HepG2 (cell line): Measurements from ENCODE around the gene ZNF121. TPM values are rescaled to one million over a fixed set of nuclear protein-coding genes. Genes with fewer than 3 reads are reported as not detected.

Source experiments
- ARNT ChIP-seq: fragments of 450-650 bp; IDR thresholded peaks from 2 replicates; pipeline ENCODE4 v1.6.1; 2017
- BCLAF1 ChIP-seq: fragments of 450-650 bp; IDR thresholded peaks from 2 replicates; pipeline ENCODE4 v1.6.1; 2017; ENCODE audit warnings: mild to moderate bottlenecking
- CEBPG ChIP-seq: IDR thresholded peaks from 2 replicates; pipeline ENCODE4 v1.6.1; 2016
- DR1 ChIP-seq: sonication (generic); formaldehyde crosslinking; IDR thresholded peaks from 2 replicates; pipeline ENCODE4 v1.8.0; 2021; ENCODE audit warnings: mild to moderate bottlenecking, missing genetic modification reagents, inconsistent platforms
- GATAD1 ChIP-seq: IDR thresholded peaks from 2 replicates; pipeline ENCODE4 v1.6.1; 2016; ENCODE audit warnings: missing genetic modification reagents, missing compliant biosample characterization
- HOXA9 ChIP-seq: sonication (generic); formaldehyde crosslinking; IDR thresholded peaks from 2 replicates; pipeline ENCODE4 v1.8.1; 2022; ENCODE audit warnings: missing genetic modification reagents, mild to moderate bottlenecking, moderate library complexity, borderline replicate concordance
- JDP2 ChIP-seq: sonication (generic); formaldehyde crosslinking; IDR thresholded peaks from 2 replicates; pipeline ENCODE4 v1.8.1; 2022; ENCODE audit warnings: missing genetic modification reagents, borderline replicate concordance
- MIER2 ChIP-seq: IDR thresholded peaks from 2 replicates; pipeline ENCODE4 v1.6.1; 2016; ENCODE audit warnings: missing biosample characterization, missing genetic modification reagents
- MIXL1 ChIP-seq: IDR thresholded peaks from 2 replicates; pipeline ENCODE4 v1.6.1; 2016
- MXD1 ChIP-seq: sonication (generic); formaldehyde crosslinking; IDR thresholded peaks from 2 replicates; pipeline ENCODE4 v1.4.0; 2020; ENCODE audit warnings: mild to moderate bottlenecking, missing genetic modification reagents
- RAD51 ChIP-seq: fragments of 450-650 bp; IDR thresholded peaks from 2 replicates; pipeline ENCODE4 v1.6.1; 2016; ENCODE audit warnings: borderline replicate concordance
- YY1 ChIP-seq: IDR thresholded peaks from 2 replicates; pipeline ENCODE4 v1.6.1; 2011; ENCODE audit warnings: low read length, low read depth, moderate library complexity, mild to moderate bottlenecking; ENCODE audit not compliant: insufficient read depth, insufficient replicate concordance
- ZBTB44 ChIP-seq: sonication (generic); formaldehyde crosslinking; IDR thresholded peaks from 2 replicates; pipeline ENCODE4 v1.4.0; 2020; ENCODE audit warnings: missing genetic modification reagents
- ZFYVE20 ChIP-seq: sonication (generic); formaldehyde crosslinking; IDR thresholded peaks from 2 replicates; pipeline ENCODE4 v1.8.0; 2023; ENCODE audit warnings: low read depth, mild to moderate bottlenecking, moderate library complexity, missing genetic modification reagents, borderline replicate concordance
- ZNF740 ChIP-seq: sonication (generic); formaldehyde crosslinking; IDR thresholded peaks from 2 replicates; pipeline ENCODE4 v1.4.0; 2020; ENCODE audit warnings: missing genetic modification reagents
- ZNF780A ChIP-seq: sonication (generic); formaldehyde crosslinking; IDR thresholded peaks from 2 replicates; pipeline ENCODE4 v1.8.0; 2022; ENCODE audit warnings: mild to moderate bottlenecking, missing genetic modification reagents, moderate library complexity
- ZSCAN12 ChIP-seq: sonication (generic); formaldehyde crosslinking; IDR thresholded peaks from 2 replicates; pipeline ENCODE4 v1.9.0; 2021; ENCODE audit warnings: mild to moderate bottlenecking, missing genetic modification reagents
- ZSCAN9 ChIP-seq: IDR thresholded peaks from 2 replicates; pipeline ENCODE4 v1.6.1; 2016; ENCODE audit warnings: borderline replicate concordance
- polyA plus RNA-seq, 8 experiments: library from polyadenylated mRNA; depleted of rRNA in 3 of 8; stranded (reverse) in 7 of 8; unstranded in 1 of 8; fragments of >200 nt; fragmentation: Illumina TruSeq in 4 of 8; extraction: Trizol in 4 of 8; gene quantifications; 2 replicates each; pipeline versions ENCODE4 v1.2.1 to v1.2.3, GENCODE V29; 2011 to 2016; ENCODE audit warnings: low read depth in 4 of 8, missing spikeins in 1 of 8, mixed read lengths in 1 of 8; ENCODE audit not compliant: insufficient read depth in 1 of 8
- total RNA-seq, 5 experiments: library from RNA; depleted of rRNA; stranded (reverse); fragments of >200 nt; fragmentation: Illumina TruSeq; extraction: Trizol; gene quantifications; 2 replicates each; pipeline ENCODE4 v1.2.3, GENCODE V29; 2016; ENCODE audit warnings: low read depth in 1 of 5
- TF ChIP-seq, protein P1 (sequence below): sonication (generic); formaldehyde crosslinking; IDR thresholded peaks from 2 replicates; pipeline ENCODE4 v1.5.0; 2020; ENCODE audit warnings: mild to moderate bottlenecking, missing genetic modification reagents
- TF ChIP-seq, protein P2 (sequence below): sonication (generic); formaldehyde crosslinking; IDR thresholded peaks from 2 replicates; pipeline ENCODE4 v1.8.1; 2023; ENCODE audit warnings: mild to moderate bottlenecking, inconsistent platforms, moderate library complexity, missing genetic modification reagents, borderline replicate concordance

ZNF121 gene
- total and polyA plus RNA-seq, 2 of the 13 experiments (the other 11 are each of a cell fraction or from before 2014, with no cell fraction given): 7.8 to 56.3 TPM

GRCh38 chr19:9538183-9539058, 45.9 kb downstream of the ZNF121 start, which contains the start of gene ZNF426 (continued):
- TF ChIP-seq ZBTB44 (0 out of 2 replicates have a peak, but pooled peaks have one; percentile 66), DR1 (peak; percentile 71), BCLAF1 (no peak), ZSCAN9 (CRISPR knock-in tag) (no peak; the same call in 1 of the 2 replicates), CEBPG (CRISPR knock-in tag) (no peak), JDP2 (CRISPR knock-in tag) (no peak; the same call in 1 of the 2 replicates), RAD51 (no peak), HOXA9 (CRISPR knock-in tag) (0 out of 2 replicates have a peak, but pooled peaks have one; percentile 33), ZSCAN12 (CRISPR knock-in tag) (no peak), ZNF740 (CRISPR knock-in tag) (peak; percentile 33; the same call in 1 of the 2 replicates), ZFYVE20 (CRISPR knock-in tag) (no peak), YY1 (peak; percentile 60), MIER2 (CRISPR knock-in tag) (no peak), ZNF780A (CRISPR knock-in tag) (0 out of 2 replicates have a peak, but pooled peaks have one; percentile 57), MIXL1 (CRISPR knock-in tag) (0 out of 2 replicates have a peak, but pooled peaks have one; percentile 30), GATAD1 (CRISPR knock-in tag) (peak; percentile 97), ARNT (no peak), MXD1 (CRISPR knock-in tag) (peak; percentile 54; the same call in 1 of the 2 replicates)
- TF ChIP-seq, protein P1, sequence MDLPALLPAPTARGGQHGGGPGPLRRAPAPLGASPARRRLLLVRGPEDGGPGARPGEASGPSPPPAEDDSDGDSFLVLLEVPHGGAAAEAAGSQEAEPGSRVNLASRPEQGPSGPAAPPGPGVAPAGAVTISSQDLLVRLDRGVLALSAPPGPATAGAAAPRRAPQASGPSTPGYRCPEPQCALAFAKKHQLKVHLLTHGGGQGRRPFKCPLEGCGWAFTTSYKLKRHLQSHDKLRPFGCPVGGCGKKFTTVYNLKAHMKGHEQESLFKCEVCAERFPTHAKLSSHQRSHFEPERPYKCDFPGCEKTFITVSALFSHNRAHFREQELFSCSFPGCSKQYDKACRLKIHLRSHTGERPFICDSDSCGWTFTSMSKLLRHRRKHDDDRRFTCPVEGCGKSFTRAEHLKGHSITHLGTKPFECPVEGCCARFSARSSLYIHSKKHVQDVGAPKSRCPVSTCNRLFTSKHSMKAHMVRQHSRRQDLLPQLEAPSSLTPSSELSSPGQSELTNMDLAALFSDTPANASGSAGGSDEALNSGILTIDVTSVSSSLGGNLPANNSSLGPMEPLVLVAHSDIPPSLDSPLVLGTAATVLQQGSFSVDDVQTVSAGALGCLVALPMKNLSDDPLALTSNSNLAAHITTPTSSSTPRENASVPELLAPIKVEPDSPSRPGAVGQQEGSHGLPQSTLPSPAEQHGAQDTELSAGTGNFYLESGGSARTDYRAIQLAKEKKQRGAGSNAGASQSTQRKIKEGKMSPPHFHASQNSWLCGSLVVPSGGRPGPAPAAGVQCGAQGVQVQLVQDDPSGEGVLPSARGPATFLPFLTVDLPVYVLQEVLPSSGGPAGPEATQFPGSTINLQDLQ (CRISPR knock-in tag): no peak
- TF ChIP-seq, protein P2, sequence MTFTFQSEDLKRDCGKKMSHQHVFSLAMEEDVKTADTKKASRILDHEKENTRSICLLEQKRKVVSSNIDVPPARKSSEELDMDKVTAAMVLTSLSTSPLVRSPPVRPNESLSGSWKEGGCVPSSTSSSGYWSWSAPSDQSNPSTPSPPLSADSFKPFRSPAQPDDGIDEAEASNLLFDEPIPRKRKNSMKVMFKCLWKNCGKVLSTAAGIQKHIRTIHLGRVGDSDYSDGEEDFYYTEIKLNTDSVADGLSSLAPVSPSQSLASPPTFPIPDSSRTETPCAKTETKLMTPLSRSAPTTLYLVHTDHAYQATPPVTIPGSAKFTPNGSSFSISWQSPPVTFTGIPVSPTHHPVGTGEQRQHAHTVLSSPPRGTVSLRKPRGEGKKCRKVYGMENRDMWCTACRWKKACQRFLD (CRISPR knock-in tag): peak; percentile 55; the same call in 1 of the 2 replicates
